ENCODE measurements around the gene NTM. TPM values are rescaled to one million over a fixed set of nuclear protein-coding genes. Genes with fewer than 3 reads are reported as not detected.

The NTM gene
- total RNA-seq, 2 experiments from 2014 or later: not detected

DNA sequence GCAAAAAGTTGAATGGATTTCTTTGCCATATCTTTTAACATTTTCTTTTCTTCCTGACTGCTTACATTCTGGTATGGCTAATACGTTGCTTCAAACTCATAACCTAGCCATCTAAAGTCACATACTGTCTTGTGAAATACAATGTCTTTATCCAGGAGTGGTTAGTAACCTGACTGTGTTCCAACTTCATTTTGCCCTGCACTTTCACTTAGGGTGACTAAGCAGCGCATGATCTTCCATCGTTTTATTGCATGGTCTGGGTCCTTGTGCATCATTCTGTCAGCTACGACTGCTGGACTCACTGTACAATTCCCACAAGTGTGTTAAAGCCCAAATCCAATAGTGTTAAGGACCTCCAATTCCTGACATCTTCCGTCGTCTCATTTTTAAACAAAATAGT is 403.2 kb downstream of the NTM start:
- DNase-seq: no peak
- no peaks in the 10 kb centered on the region for H3K36me3 Mint-ChIP-seq (ENCODE audit: low read depth)
- H3K27me3 Mint-ChIP-seq: no peaks in the 10 kb centered on the region
- no peaks in the 10 kb centered on the region for H3K4me1 Mint-ChIP-seq
- ChIA-PET POLR2A (no interaction called here), CTCF (no interaction called here)
- H3K4me3 Mint-ChIP-seq: no peak overlapping the region
- no peak overlapping the region for H3K27ac Mint-ChIP-seq
- H3K9me3 Mint-ChIP-seq: no peaks in the 10 kb centered on the region

- H3K27me3 Mint-ChIP-seq: no peaks in the 10 kb centered on the region
- POLR2A ChIA-PET: no interaction called here
- H3K27ac Mint-ChIP-seq: no peak overlapping the region
- DNase-seq: no peak
- H3K4me3 Mint-ChIP-seq: no peak overlapping the region
- no peaks in the 10 kb centered on the region for H3K4me1 Mint-ChIP-seq
- no peaks in the 10 kb centered on the region for H3K9me3 Mint-ChIP-seq
- H3K36me3 Mint-ChIP-seq (ENCODE audit: low read depth): no peaks in the 10 kb centered on the region
- CTCF ChIA-PET: no interaction called here
These were observed 405.8 kb downstream of the NTM start for GRCh38 chr11:131776211-131776610.

GRCh38 chr11:131785801-131786200 is 415.4 kb downstream of the NTM start:
- Mint-ChIP-seq H3K27me3 (no peaks in the 10 kb centered on the region), H3K4me1 (no peaks in the 10 kb centered on the region), H3K4me3 (no peak overlapping the region), H3K36me3 (ENCODE audit: low read depth) (no peaks in the 10 kb centered on the region), H3K9me3 (peaks cover 2% of the 10 kb centered on the region), H3K27ac (no peak overlapping the region)
- DNase-seq: no peak
- CTCF ChIA-PET: no interaction called here
- POLR2A ChIA-PET: no interaction called here

DNA sequence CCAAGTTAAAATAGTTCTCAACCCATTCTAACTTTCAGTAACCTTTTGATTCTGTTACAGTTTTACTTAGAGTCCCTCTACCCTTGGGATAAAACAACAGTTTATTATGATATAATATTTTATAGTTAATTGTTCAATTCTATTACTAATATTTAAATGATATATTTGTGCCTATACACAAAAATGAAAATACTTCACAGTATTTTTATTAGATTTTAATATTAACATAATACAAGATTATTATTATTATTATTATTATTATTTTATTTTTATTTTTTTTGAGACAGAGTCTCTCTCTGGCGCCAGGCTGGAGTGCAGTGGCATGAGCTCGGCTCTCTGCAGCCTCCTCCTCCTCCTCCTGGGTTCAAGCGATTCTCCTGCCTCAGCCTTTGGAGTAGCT is 416.7 kb downstream of the NTM start:
- no peak overlapping the region for H3K4me3 Mint-ChIP-seq
- ChIA-PET POLR2A (no interaction called here), CTCF (no interaction called here)
- H3K9me3 Mint-ChIP-seq: peaks cover 2% of the 10 kb centered on the region
- H3K4me1 Mint-ChIP-seq: no peaks in the 10 kb centered on the region
- no peak for DNase-seq
- H3K36me3 Mint-ChIP-seq (ENCODE audit: low read depth): no peaks in the 10 kb centered on the region
- H3K27ac Mint-ChIP-seq: no peak overlapping the region
- H3K27me3 Mint-ChIP-seq: no peaks in the 10 kb centered on the region

DNA sequence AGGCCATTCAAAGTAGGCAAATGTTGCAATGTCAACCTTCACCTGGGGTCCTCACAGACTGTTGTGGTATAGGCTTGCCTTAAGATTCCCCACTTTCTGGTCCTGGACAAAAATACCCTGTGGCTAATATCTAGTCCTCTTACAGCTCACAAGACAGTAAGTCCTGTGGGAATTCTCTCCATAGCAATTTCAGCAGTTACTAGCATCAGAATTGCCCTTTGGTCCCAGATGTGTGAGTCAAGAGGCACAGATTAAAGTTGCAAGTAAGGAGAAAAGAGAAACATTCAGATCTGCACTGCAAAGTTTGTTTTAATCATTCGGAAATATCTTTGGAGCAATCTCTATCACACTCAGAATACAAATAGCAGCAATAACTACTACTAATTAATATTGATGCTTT is 420.2 kb downstream of the NTM start:
- Mint-ChIP-seq H3K9me3 (peaks cover 2% of the 10 kb centered on the region), H3K4me1 (no peaks in the 10 kb centered on the region), H3K27me3 (no peaks in the 10 kb centered on the region), H3K4me3 (no peak overlapping the region), H3K27ac (no peak overlapping the region), H3K36me3 (ENCODE audit: low read depth) (no peaks in the 10 kb centered on the region)
- POLR2A ChIA-PET: no interaction called here
- no peak for DNase-seq
- CTCF ChIA-PET: no interaction called here

- Mint-ChIP-seq H3K27me3 (no peaks in the 10 kb centered on the region), H3K36me3 (ENCODE audit: low read depth) (no peaks in the 10 kb centered on the region), H3K4me3 (no peak overlapping the region), H3K4me1 (no peaks in the 10 kb centered on the region), H3K27ac (no peak overlapping the region), H3K9me3 (peaks cover 2% of the 10 kb centered on the region)
- CTCF ChIA-PET: no interaction called here
- no peak for DNase-seq
- POLR2A ChIA-PET: no interaction called here
These were observed 421.8 kb downstream of the NTM start for GRCh38 chr11:131792243-131792642.

DNA sequence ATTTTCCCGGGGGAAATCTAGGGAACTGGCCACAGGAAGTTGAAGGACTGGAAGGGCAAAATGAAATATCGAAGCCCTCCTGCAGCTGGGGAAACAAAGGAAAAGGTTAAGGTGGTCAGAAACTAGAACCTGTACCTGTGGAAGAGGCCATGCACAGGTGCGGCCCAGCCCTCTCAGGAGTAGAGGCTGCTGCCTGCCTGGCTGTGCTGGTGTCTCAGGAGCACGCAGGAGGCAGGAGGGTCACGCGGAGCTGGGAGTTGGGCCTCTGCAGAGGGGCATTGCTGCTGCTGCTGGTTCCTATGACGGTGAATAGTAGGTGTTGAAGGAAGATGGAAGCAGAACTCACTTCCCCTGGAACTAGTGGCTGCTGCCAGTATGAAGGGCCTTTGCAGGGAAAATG is 425.7 kb downstream of the NTM start:
- Mint-ChIP-seq H3K4me3 (no peak overlapping the region), H3K36me3 (ENCODE audit: low read depth) (no peaks in the 10 kb centered on the region), H3K9me3 (no peaks in the 10 kb centered on the region), H3K4me1 (no peaks in the 10 kb centered on the region), H3K27ac (no peak overlapping the region), H3K27me3 (no peaks in the 10 kb centered on the region)
- CTCF ChIA-PET: interaction anchor here (1.3 kb wide), 1 partner anchor 48 kb away, joined by 4 read pairs; no protein-coding TSS in a partner anchor
- POLR2A ChIA-PET: no interaction called here
- DNase-seq: no peak

DNA sequence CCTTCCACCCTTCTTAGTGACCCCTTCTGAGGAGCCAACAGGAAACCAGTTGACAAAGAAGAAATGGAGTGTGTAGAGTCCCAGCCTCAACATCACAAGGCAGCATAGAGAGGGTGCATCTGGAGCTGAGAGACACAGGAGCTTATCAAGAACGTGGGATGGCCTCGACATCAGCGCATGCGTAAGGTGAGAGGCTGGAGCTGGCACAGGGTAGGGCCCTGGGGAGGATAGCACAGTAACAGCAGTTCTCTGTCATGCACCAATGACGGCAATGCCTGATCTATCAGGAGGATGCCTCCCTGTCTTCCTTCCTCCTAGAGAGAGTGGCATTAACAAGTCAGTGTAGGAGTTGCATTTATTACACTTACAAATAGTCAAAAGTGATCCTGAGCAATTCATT is 426.1 kb downstream of the NTM start:
- no peaks in the 10 kb centered on the region for H3K9me3 Mint-ChIP-seq
- CTCF ChIA-PET: no interaction called here
- no peak overlapping the region for H3K27ac Mint-ChIP-seq
- H3K4me3 Mint-ChIP-seq: no peak overlapping the region
- DNase-seq: no peak
- no peaks in the 10 kb centered on the region for H3K4me1 Mint-ChIP-seq
- POLR2A ChIA-PET: interaction anchor here (0.5 kb wide), 1 partner anchor 73 kb away, joined by 3 read pairs; no protein-coding TSS in a partner anchor
- no peaks in the 10 kb centered on the region for H3K27me3 Mint-ChIP-seq
- H3K36me3 Mint-ChIP-seq (ENCODE audit: low read depth): no peaks in the 10 kb centered on the region

DNA sequence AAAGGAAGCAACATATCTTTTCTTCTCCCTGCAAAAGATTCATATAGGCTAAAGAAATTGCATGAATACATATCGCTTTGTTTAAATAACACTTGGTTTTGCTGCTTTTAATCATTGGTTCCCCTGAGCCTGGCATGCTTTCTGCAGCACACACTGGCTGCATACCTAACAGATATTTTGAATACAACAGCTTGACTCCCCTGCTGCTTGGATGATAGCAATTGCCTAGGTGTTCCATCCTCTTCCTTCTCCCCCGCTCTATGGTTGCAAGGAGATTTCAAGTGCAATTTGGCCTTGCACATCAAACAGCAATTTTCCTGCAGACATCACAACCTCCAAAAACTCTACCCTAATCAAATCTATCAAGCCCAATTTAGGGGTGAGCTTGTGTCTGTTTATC is 430.0 kb downstream of the NTM start:
- H3K27me3 Mint-ChIP-seq: no peaks in the 10 kb centered on the region
- no peak for DNase-seq
- H3K4me3 Mint-ChIP-seq: no peak overlapping the region
- H3K4me1 Mint-ChIP-seq: no peaks in the 10 kb centered on the region
- H3K9me3 Mint-ChIP-seq: no peaks in the 10 kb centered on the region
- H3K27ac Mint-ChIP-seq: no peak overlapping the region
- ChIA-PET POLR2A (no interaction called here), CTCF (no interaction called here)
- H3K36me3 Mint-ChIP-seq (ENCODE audit: low read depth): no peaks in the 10 kb centered on the region

GRCh38 chr11:131802440-131803115 is 432.2 kb downstream of the NTM start:
- H3K27ac Mint-ChIP-seq: no peak overlapping the region
- no peaks in the 10 kb centered on the region for H3K27me3 Mint-ChIP-seq
- no peak overlapping the region for H3K4me3 Mint-ChIP-seq
- no peaks in the 10 kb centered on the region for H3K4me1 Mint-ChIP-seq
- H3K9me3 Mint-ChIP-seq: no peaks in the 10 kb centered on the region
- ChIA-PET POLR2A (no interaction called here), CTCF (no interaction called here)
- H3K36me3 Mint-ChIP-seq (ENCODE audit: low read depth): no peaks in the 10 kb centered on the region
- no peak for DNase-seq

GRCh38 chr11:131807876-131808275 is 437.5 kb downstream of the NTM start:
- H3K27me3 Mint-ChIP-seq: no peaks in the 10 kb centered on the region
- H3K27ac Mint-ChIP-seq: no peak overlapping the region
- no peaks in the 10 kb centered on the region for H3K9me3 Mint-ChIP-seq
- no peaks in the 10 kb centered on the region for H3K4me1 Mint-ChIP-seq
- ChIA-PET CTCF (no interaction called here), POLR2A (no interaction called here)
- no peak for DNase-seq
- no peaks in the 10 kb centered on the region for H3K36me3 Mint-ChIP-seq (ENCODE audit: low read depth)
- H3K4me3 Mint-ChIP-seq: no peak overlapping the region

GRCh38 chr11:131808470-131808869 is 438.1 kb downstream of the NTM start:
- Mint-ChIP-seq H3K36me3 (ENCODE audit: low read depth) (no peaks in the 10 kb centered on the region), H3K27me3 (no peaks in the 10 kb centered on the region), H3K4me1 (no peaks in the 10 kb centered on the region), H3K4me3 (no peak overlapping the region), H3K27ac (no peak overlapping the region), H3K9me3 (no peaks in the 10 kb centered on the region)
- ChIA-PET CTCF (no interaction called here), POLR2A (no interaction called here)
- no peak for DNase-seq

- Mint-ChIP-seq H3K36me3 (ENCODE audit: low read depth) (no peaks in the 10 kb centered on the region), H3K4me3 (no peak overlapping the region), H3K4me1 (no peaks in the 10 kb centered on the region), H3K27me3 (no peaks in the 10 kb centered on the region), H3K9me3 (no peaks in the 10 kb centered on the region), H3K27ac (no peak overlapping the region)
- ChIA-PET CTCF (no interaction called here), POLR2A (no interaction called here)
- no peak for DNase-seq
These were observed 438.9 kb downstream of the NTM start for GRCh38 chr11:131809203-131809918.

DNA sequence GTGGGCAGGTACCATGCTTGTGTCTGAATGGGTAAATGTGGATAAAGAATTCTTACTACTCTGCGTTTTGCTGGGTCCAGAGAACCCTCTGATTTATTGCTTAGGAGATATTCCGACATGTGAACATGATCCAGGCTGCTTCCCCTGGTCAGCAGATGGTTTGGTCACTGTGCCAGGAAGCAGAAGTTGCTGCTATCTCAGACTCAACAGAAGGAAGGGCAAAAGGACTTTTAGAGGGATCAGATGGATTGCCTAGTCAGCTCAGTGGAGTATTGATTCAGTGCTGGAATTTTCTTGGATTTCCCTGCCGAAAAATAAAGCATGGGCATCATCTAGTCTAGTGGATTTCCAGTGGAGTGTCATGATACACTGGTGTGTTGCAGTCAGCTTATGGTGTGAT is 440.1 kb downstream of the NTM start:
- Mint-ChIP-seq H3K36me3 (ENCODE audit: low read depth) (no peaks in the 10 kb centered on the region), H3K4me1 (no peaks in the 10 kb centered on the region), H3K9me3 (no peaks in the 10 kb centered on the region), H3K27ac (no peak overlapping the region), H3K4me3 (no peak overlapping the region), H3K27me3 (no peaks in the 10 kb centered on the region)
- DNase-seq: no peak
- CTCF ChIA-PET: no interaction called here
- POLR2A ChIA-PET: no interaction called here
